Measurements from ENCODE around the gene POPDC2.

The POPDC2 gene

DNA sequence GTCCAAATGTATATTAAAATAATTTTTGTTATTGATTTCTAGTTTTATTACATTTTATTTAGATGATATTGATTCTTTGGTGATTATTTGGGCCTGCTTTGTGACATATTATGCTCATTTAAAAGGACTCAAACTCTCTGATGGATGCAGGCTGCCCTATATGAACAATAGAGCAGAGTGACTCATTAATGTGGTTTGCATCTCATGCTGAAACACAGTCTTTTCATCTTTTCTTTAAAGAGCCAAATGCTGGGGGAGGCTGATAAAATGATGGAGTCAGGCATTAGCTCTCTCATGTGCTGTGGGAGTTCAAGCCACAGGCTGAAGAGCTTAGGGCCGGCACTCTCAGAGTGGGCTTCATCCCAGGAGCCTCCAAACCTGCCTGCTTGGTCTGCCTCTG is 55.5 kb downstream of the POPDC2 start:
- H3K4me3 ChIP-seq (ENCODE audit: low read depth, low read length), result no peak overlapping the region
- H3K9me3 ChIP-seq (ENCODE audit: control insufficient read depth, insufficient read depth, low read depth, low read length), result no peaks in the 10 kb centered on the region
- ChIA-PET POLR2A (no interaction called here), CTCF (interaction anchor here (1.0 kb wide), 1 partner anchor 722 kb away, joined by 3 read pairs; no protein-coding TSS in a partner anchor)
- H3K4me1 ChIP-seq (ENCODE audit: control insufficient read depth, insufficient read depth, low read length), result no peaks in the 10 kb centered on the region
- H3K36me3 ChIP-seq (ENCODE audit: control insufficient read depth in 2 of 2, insufficient read depth in 1 of 2, low read length in 2 of 2), result no peaks in the 10 kb centered on the region
- no peak for TF ChIP-seq ZNF510 (tag by site-specific recombination; IDR thresholded peaks at IDR 0.05; ENCODE audit: insufficient replicate concordance)
- TF ChIP-seq, protein P1, sequence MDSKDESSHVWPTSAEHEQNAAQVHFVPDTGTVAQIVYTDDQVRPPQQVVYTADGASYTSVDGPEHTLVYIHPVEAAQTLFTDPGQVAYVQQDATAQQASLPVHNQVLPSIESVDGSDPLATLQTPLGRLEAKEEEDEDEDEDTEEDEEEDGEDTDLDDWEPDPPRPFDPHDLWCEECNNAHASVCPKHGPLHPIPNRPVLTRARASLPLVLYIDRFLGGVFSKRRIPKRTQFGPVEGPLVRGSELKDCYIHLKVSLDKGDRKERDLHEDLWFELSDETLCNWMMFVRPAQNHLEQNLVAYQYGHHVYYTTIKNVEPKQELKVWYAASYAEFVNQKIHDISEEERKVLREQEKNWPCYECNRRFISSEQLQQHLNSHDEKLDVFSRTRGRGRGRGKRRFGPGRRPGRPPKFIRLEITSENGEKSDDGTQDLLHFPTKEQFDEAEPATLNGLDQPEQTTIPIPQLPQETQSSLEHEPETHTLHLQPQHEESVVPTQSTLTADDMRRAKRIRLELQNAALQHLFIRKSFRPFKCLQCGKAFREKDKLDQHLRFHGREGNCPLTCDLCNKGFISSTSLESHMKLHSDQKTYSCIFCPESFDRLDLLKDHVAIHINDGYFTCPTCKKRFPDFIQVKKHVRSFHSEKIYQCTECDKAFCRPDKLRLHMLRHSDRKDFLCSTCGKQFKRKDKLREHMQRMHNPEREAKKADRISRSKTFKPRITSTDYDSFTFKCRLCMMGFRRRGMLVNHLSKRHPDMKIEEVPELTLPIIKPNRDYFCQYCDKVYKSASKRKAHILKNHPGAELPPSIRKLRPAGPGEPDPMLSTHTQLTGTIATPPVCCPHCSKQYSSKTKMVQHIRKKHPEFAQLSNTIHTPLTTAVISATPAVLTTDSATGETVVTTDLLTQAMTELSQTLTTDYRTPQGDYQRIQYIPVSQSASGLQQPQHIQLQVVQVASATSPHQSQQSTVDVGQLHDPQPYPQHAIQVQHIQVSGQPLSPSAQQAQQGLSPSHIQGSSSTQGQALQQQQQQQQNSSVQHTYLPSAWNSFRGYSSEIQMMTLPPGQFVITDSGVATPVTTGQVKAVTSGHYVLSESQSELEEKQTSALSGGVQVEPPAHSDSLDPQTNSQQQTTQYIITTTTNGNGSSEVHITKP (tag by site-specific recombination; IDR thresholded peaks at IDR 0.05), result peak; percentile 37; the same call in 1 of the 2 replicates
- no peak overlapping the region for H3K27ac ChIP-seq (ENCODE audit: extremely low read depth, low read depth, low read length)

DNA sequence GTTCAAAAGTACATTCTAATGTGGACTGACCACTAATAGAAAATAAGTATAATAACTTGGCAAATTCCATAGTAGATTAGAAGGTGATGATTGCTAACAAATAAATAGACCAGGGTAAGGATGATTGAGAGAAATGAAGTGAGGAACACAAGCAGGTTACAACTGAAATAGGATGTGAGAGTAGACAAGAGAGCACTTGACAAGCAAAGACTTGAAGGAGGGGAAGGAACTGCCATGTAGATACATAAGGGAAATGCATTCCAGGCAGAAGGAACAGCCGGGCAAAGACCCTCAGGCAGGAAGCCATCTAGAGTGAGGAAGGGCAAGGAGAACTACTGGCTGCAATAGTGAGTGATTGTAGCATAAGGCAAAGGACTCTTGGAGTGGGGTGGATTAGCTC is 57.7 kb downstream of the POPDC2 start:
- POLR2A ChIA-PET, result no interaction called here
- CTCF ChIA-PET, result no interaction called here
- Histone ChIP-seq H3K27ac (ENCODE audit: extremely low read depth, low read depth, low read length) (no peak overlapping the region), H3K4me1 (ENCODE audit: control insufficient read depth, insufficient read depth, low read length) (no peaks in the 10 kb centered on the region), H3K4me3 (ENCODE audit: low read depth, low read length) (no peak overlapping the region), H3K36me3 (ENCODE audit: control insufficient read depth in 2 of 2, insufficient read depth in 1 of 2, low read length in 2 of 2) (no peaks in the 10 kb centered on the region), H3K9me3 (ENCODE audit: control insufficient read depth, insufficient read depth, low read depth, low read length) (no peaks in the 10 kb centered on the region)
- TF ChIP-seq, protein P2, sequence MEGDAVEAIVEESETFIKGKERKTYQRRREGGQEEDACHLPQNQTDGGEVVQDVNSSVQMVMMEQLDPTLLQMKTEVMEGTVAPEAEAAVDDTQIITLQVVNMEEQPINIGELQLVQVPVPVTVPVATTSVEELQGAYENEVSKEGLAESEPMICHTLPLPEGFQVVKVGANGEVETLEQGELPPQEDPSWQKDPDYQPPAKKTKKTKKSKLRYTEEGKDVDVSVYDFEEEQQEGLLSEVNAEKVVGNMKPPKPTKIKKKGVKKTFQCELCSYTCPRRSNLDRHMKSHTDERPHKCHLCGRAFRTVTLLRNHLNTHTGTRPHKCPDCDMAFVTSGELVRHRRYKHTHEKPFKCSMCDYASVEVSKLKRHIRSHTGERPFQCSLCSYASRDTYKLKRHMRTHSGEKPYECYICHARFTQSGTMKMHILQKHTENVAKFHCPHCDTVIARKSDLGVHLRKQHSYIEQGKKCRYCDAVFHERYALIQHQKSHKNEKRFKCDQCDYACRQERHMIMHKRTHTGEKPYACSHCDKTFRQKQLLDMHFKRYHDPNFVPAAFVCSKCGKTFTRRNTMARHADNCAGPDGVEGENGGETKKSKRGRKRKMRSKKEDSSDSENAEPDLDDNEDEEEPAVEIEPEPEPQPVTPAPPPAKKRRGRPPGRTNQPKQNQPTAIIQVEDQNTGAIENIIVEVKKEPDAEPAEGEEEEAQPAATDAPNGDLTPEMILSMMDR (tag by site-specific recombination; IDR thresholded peaks at IDR 0.05), result no peak
- TF ChIP-seq ZNF324 (tag by site-specific recombination; IDR thresholded peaks at IDR 0.05), result no peak
- TF ChIP-seq BCL11A (tag by site-specific recombination; IDR thresholded peaks at IDR 0.05; ENCODE audit: low read depth), result no peak
- TF ChIP-seq ZNF426 (tag by site-specific recombination; IDR thresholded peaks at IDR 0.05), result no peak
- TF ChIP-seq GLIS1 (tag by site-specific recombination; IDR thresholded peaks at IDR 0.05), result no peak
- no peak for TF ChIP-seq ZNF2 (tag by site-specific recombination; IDR thresholded peaks at IDR 0.05)
- no peak for TF ChIP-seq ZNF791 (tag by site-specific recombination; IDR thresholded peaks at IDR 0.05)
- TF ChIP-seq, protein P3, sequence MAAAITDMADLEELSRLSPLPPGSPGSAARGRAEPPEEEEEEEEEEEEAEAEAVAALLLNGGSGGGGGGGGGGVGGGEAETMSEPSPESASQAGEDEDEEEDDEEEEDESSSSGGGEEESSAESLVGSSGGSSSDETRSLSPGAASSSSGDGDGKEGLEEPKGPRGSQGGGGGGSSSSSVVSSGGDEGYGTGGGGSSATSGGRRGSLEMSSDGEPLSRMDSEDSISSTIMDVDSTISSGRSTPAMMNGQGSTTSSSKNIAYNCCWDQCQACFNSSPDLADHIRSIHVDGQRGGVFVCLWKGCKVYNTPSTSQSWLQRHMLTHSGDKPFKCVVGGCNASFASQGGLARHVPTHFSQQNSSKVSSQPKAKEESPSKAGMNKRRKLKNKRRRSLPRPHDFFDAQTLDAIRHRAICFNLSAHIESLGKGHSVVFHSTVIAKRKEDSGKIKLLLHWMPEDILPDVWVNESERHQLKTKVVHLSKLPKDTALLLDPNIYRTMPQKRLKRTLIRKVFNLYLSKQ (tag by site-specific recombination; IDR thresholded peaks at IDR 0.05; ENCODE audit: borderline replicate concordance), result no peak
- no peak for TF ChIP-seq ZNF555 (tag by site-specific recombination; conservative IDR thresholded peaks at IDR 0.05)
- no peak for TF ChIP-seq ZBTB7A (tag by site-specific recombination; IDR thresholded peaks at IDR 0.05; ENCODE audit: low read depth)
- TF ChIP-seq YY1 (tag by site-specific recombination; IDR thresholded peaks at IDR 0.05), result no peak
- no peak for TF ChIP-seq ZNF558 (tag by site-specific recombination; IDR thresholded peaks at IDR 0.05)
- no peak for TF ChIP-seq ZNF571 (tag by site-specific recombination; IDR thresholded peaks at IDR 0.05)
- TF ChIP-seq ZIC2 (tag by site-specific recombination; IDR thresholded peaks at IDR 0.05), result no peak
- no peak for TF ChIP-seq ZNF138 (tag by site-specific recombination; IDR thresholded peaks at IDR 0.05; ENCODE audit: borderline replicate concordance)
- TF ChIP-seq ZNF76 (tag by site-specific recombination; IDR thresholded peaks at IDR 0.05; ENCODE audit: borderline replicate concordance, low read depth), result no peak
- no peak for TF ChIP-seq HOXA7 (CRISPR knock-in tag; IDR thresholded peaks at IDR 0.05; ENCODE audit: borderline replicate concordance)
- TF ChIP-seq, protein P4, sequence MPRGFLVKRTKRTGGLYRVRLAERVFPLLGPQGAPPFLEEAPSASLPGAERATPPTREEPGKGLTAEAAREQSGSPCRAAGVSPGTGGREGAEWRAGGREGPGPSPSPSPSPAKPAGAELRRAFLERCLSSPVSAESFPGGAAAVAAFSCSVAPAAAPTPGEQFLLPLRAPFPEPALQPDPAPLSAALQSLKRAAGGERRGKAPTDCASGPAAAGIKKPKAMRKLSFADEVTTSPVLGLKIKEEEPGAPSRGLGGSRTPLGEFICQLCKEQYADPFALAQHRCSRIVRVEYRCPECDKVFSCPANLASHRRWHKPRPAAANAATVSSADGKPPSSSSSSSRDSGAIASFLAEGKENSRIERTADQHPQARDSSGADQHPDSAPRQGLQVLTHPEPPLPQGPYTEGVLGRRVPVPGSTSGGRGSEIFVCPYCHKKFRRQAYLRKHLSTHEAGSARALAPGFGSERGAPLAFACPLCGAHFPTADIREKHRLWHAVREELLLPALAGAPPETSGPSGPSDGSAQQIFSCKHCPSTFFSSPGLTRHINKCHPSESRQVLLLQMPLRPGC (tag by site-specific recombination; IDR thresholded peaks at IDR 0.05), result no peak
- TF ChIP-seq ZNF600 (tag by site-specific recombination; IDR thresholded peaks at IDR 0.05), result no peak
